RWPE2 (cell line): ENCODE measurements around the gene ATG9A.

Source experiments
- ATAC-seq: fragments of 200-7000 bp; cut with Tn5 transposase; 3 replicates; pipeline ENCODE4 v1.9.1; 2021; ENCODE audit warnings: low read depth
- DNase-seq: peaks from one replicate; pipeline ENCODE4 v3.0.0-alpha.2; 2020; ENCODE audit warnings: low spot score
- H3K27ac ChIP-seq: fragments of 450-650 bp; 2 replicates; pipeline ENCODE4 v1.5.1; 2017; ENCODE audit warnings: mild to moderate bottlenecking; ENCODE audit not compliant: poor library complexity, severe bottlenecking
- H3K27me3 ChIP-seq: fragments of 250-450 bp; sonication (Bioruptor Pico); 2 replicates; pipeline ENCODE4 v1.5.1; 2021; ENCODE audit warnings: mild to moderate bottlenecking, moderate library complexity; ENCODE audit not compliant: insufficient read depth, poor library complexity, severe bottlenecking
- H3K36me3 ChIP-seq: fragments of 250-450 bp; sonication (Bioruptor Pico); 2 replicates; pipeline ENCODE4 v1.5.1; 2020; ENCODE audit warnings: low read depth, mild to moderate bottlenecking, moderate library complexity
- H3K4me1 ChIP-seq: fragments of 250-450 bp; sonication (Bioruptor Pico); 2 replicates; pipeline ENCODE4 v1.5.1; 2021; ENCODE audit warnings: mild to moderate bottlenecking, moderate library complexity; ENCODE audit not compliant: insufficient read depth, poor library complexity, severe bottlenecking
- H3K4me3 ChIP-seq: fragments of 250-450 bp; sonication (Bioruptor Pico); 2 replicates; pipeline ENCODE4 v1.5.1; 2021; ENCODE audit warnings: mild to moderate bottlenecking, moderate library complexity; ENCODE audit not compliant: severe bottlenecking
- H3K9me3 ChIP-seq: fragments of 250-450 bp; sonication (Bioruptor Pico); 2 replicates; pipeline ENCODE4 v1.5.1; 2021; ENCODE audit warnings: mild to moderate bottlenecking, moderate library complexity; ENCODE audit not compliant: severe bottlenecking
- CTCF ChIP-seq: fragments of 450-650 bp; IDR thresholded peaks from one replicate; pipeline ENCODE4 v1.5.1; 2017; ENCODE audit warnings: mild to moderate bottlenecking, moderate library complexity; ENCODE audit not compliant: poor library complexity, severe bottlenecking

ATG9A gene

GRCh38 chr2:219221957-219222518 is 7.4 kb downstream of the ATG9A start:
- no peaks in the 10 kb centered on the region for H3K9me3 ChIP-seq
- no peak for TF ChIP-seq CTCF
- H3K4me1 ChIP-seq = peaks cover 4% of the 10 kb centered on the region
- DNase-seq = no peak
- no peaks in the 10 kb centered on the region for H3K27me3 ChIP-seq
- no peak for ATAC-seq
- H3K36me3 ChIP-seq = peaks cover 47% of the 10 kb centered on the region
- H3K4me3 ChIP-seq = no peak overlapping the region
- H3K27ac ChIP-seq = no peak overlapping the region

GRCh38 chr2:219220652-219221402 is 8.6 kb downstream of the ATG9A start:
- Histone ChIP-seq H3K4me1 (peaks cover 4% of the 10 kb centered on the region), H3K9me3 (no peaks in the 10 kb centered on the region), H3K27me3 (no peaks in the 10 kb centered on the region), H3K4me3 (no peak overlapping the region), H3K36me3 (peaks cover 42% of the 10 kb centered on the region), H3K27ac (no peak overlapping the region)
- TF ChIP-seq CTCF = no peak
- ATAC-seq (no peak), DNase-seq (no peak)

- Histone ChIP-seq H3K9me3 (no peaks in the 10 kb centered on the region), H3K4me1 (peaks cover 4% of the 10 kb centered on the region), H3K27me3 (no peaks in the 10 kb centered on the region), H3K4me3 (no peak overlapping the region), H3K36me3 (peaks cover 45% of the 10 kb centered on the region), H3K27ac (peak overlapping the region; percentile 91)
- no peak for ATAC-seq
- TF ChIP-seq CTCF = no peak
- DNase-seq = no peak
Measured at GRCh38 chr2:219219784-219220532, 9.5 kb downstream of the ATG9A start.

- H3K27ac ChIP-seq = peak within 1 kb of the TSS; percentile 91
- H3K27me3 ChIP-seq = no peaks in the 10 kb centered on the region
- H3K9me3 ChIP-seq = no peaks in the 10 kb centered on the region
- peaks cover 4% of the 10 kb centered on the region for H3K4me1 ChIP-seq
- no peak for TF ChIP-seq CTCF
- DNase-seq = peak; percentile 95
- peaks cover 45% of the 10 kb centered on the region for H3K36me3 ChIP-seq
- peak within 1 kb of the TSS; percentile 43 for H3K4me3 ChIP-seq
- ATAC-seq = peak; percentile 66
Measured at GRCh38 chr2:219218732-219219701, 10.4 kb downstream of the ATG9A start, which contains the start of gene ABCB6. TSS of gene ABCB6 (minus strand) at chr2:219218958. CDS start at chr2:219218673, 285 bp downstream.
